Lower leg skin (tissue), 4 donors: ENCODE data around the gene TFE3. TPM values are rescaled to one million over a fixed set of nuclear protein-coding genes. Genes with fewer than 3 reads are reported as not detected.
A peak's percentile ranks its signal among the peaks of the same experiment; 100 is the strongest.

Source experiments
- DNase-seq, 2 donors: peaks; one replicate each; pipeline ENCODE4 v3.0.0-alpha.2; 2019; ENCODE audit warnings: low spot score in 2 of 2
- H3K4me3 ChIP-seq: fragments of 200-600 bp; sonication (generic); 2 replicates; pipeline ENCODE4 v1.5.1; 2017; ENCODE audit warnings: mild to moderate bottlenecking, low read depth; ENCODE audit not compliant: poor library complexity, severe bottlenecking
- POLR2A ChIP-seq, 2 donors: fragments of 450-650 bp; IDR thresholded peaks; one replicate each; pipeline ENCODE4 v1.6.1; 2016 to 2017; ENCODE audit warnings: antibody characterized with exemption in 2 of 2, mild to moderate bottlenecking in 1 of 2, moderate library complexity in 1 of 2
- WGBS, 2 donors: methylation state at CpG; one replicate each; pipeline ENCODE4 v1.1.5; 2018; 5-methylcytosine and 5-hydroxymethylcytosine counted together
- intact Hi-C: fragments of 100-400 bp; cut with DNase I; formaldehyde crosslinking; loops from one replicate; pipeline ENCODE4 v1.15.0; 2023; ENCODE audit warnings: low total_unique reads
- total RNA-seq, 4 donors: library from RNA; depleted of rRNA; stranded (reverse); fragments of >200 nt; gene quantifications; one replicate each; pipeline ENCODE4 v1.1.0, GENCODE V29; 2016
- TF ChIP-seq, protein P1 (sequence below), 3 donors: fragments of 450-650 bp; IDR thresholded peaks; one replicate each; pipeline ENCODE4 v1.5.1; 2016; ENCODE audit warnings: antibody characterized with exemption in 3 of 3, mild to moderate bottlenecking in 3 of 3, moderate library complexity in 2 of 3

TFE3 gene
- total RNA-seq, 4 donors from 2014 or later, result 37.1 to 55.9 (median 53.6) TPM

DNA sequence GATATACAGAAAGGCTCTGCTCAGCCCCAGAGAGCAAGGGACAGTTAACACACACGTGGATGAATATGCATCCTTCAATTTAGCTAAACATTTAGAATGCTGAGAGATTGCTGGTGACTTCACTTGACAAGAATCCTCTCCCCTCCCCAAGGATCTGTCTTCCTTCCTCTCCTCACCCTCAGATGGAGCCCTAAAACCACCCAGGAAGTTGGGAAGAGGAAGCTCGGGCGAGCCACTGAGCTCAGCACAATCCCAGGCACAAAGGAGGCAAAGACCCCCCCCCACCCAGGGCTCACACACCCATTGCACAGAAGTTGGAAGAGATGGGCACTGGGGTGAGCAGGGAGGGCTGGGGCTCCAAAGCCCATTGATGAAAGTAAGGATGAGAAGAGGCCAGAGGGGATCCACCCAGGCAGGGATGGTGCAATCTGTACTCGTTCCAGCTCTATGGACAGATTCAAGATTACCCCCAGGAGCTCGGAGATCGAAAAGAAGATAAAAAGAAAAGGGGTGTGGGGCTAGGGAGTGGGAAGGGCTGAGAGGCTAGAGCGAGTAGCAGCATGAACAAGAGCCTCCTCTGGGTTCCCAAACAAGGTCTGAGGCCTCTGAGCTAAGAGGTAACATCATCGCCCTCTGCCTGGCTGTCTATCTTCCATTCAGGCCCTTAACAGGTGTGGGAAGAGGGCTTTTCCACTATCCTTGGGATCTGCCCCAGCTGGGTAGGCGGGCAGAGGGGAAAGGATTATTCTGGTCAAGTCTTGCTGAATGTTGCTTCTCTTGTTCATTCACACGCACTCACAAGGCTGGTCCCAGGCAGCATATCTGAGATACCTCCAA, 1.2 kb downstream of the TFE3 start:
- TF ChIP-seq, protein P1, sequence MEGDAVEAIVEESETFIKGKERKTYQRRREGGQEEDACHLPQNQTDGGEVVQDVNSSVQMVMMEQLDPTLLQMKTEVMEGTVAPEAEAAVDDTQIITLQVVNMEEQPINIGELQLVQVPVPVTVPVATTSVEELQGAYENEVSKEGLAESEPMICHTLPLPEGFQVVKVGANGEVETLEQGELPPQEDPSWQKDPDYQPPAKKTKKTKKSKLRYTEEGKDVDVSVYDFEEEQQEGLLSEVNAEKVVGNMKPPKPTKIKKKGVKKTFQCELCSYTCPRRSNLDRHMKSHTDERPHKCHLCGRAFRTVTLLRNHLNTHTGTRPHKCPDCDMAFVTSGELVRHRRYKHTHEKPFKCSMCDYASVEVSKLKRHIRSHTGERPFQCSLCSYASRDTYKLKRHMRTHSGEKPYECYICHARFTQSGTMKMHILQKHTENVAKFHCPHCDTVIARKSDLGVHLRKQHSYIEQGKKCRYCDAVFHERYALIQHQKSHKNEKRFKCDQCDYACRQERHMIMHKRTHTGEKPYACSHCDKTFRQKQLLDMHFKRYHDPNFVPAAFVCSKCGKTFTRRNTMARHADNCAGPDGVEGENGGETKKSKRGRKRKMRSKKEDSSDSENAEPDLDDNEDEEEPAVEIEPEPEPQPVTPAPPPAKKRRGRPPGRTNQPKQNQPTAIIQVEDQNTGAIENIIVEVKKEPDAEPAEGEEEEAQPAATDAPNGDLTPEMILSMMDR (IDR thresholded peaks at IDR 0.05), result no peak
- no peak for TF ChIP-seq POLR2A (IDR thresholded peaks at IDR 0.05)
- 4 to 26% methylated on average over 9 to 10 of the region's 10 CpGs for WGBS, 2 donors
- peak overlapping the region; percentile 64 for H3K4me3 ChIP-seq
- intact Hi-C loops, result no loop called here
- DNase-seq, result no peak

DNA sequence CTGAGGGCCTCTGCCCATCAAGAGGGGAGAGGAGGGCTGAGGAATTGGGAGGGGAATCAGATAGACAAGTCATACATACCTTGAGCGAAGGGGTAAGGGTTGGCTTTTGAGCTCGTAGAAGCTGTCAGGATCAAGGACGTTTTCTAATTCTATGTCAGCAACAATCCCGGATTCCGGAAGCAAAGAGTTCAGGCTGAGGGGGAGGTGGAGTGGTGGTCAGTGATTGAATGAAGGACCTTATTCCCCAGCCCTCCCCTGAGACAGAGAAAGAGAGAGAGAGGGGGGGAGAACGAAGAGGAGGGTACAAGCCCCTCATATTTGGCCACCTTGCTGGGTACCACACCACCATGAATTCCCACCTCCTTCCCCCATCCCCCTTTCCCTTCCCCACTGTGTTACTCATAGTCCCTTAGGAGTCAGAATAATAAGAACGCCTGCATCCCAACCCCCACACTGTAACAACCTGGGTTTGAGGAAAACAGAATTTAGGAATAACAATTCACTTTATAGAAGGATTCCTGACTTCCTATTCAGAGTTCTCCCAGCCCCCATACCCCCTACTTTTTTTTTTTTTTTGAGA, 2.7 kb downstream of the TFE3 start:
- intact Hi-C loops, result no loop called here
- no peak overlapping the region for H3K4me3 ChIP-seq
- DNase-seq, result no peak
- WGBS, 2 donors, result 16 to 53% methylated on average over 7 of the region's 7 CpGs
- no peak for TF ChIP-seq POLR2A (IDR thresholded peaks at IDR 0.05)
- TF ChIP-seq, protein P1 (IDR thresholded peaks at IDR 0.05), result no peak

DNA sequence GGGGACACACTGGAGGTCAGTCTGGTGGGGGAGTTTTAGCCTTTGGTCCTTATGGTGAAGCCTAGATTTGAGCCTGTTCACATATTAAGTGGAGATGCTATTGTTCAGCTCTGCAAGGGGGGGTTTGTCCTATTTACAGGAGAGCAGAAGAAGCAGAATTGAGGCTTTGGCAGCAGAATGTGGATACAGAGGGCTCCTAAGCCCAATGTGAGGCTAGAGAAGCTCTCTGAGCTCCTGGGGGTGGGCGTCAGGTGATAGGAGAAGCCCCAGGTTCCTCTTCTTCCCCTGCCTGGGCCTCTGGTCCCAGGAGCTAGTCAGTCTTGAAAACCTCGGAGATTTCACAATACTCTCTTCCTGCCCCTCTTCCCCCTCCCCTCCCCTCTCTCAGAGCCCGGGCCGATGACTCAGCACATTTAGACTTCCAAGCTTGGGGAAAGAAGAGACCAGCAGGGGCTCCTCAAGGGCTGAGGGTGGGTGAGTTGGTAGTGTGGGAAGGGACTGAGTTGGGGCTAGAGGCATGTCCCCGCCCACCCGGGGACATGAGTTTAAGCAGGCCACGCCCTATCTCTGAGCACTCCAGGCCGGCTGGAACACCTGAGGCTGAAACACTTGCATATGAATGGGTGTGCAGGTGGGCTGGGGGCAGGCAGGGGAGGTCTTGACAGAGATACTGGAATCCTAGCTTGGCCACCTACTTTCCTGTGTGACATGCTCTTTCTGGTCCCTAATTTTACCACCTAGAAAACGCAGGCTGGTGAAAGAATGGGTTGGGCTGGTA, 3.4 kb downstream of the TFE3 start:
- 4 to 44% methylated on average over 9 of the region's 9 CpGs for WGBS, 2 donors
- no peak for TF ChIP-seq POLR2A (IDR thresholded peaks at IDR 0.05)
- TF ChIP-seq, protein P1 (IDR thresholded peaks at IDR 0.05), result no peak
- DNase-seq, result peak; percentile 55 to 92
- intact Hi-C loops, result no loop called here
- H3K4me3 ChIP-seq, result no peak overlapping the region

DNA sequence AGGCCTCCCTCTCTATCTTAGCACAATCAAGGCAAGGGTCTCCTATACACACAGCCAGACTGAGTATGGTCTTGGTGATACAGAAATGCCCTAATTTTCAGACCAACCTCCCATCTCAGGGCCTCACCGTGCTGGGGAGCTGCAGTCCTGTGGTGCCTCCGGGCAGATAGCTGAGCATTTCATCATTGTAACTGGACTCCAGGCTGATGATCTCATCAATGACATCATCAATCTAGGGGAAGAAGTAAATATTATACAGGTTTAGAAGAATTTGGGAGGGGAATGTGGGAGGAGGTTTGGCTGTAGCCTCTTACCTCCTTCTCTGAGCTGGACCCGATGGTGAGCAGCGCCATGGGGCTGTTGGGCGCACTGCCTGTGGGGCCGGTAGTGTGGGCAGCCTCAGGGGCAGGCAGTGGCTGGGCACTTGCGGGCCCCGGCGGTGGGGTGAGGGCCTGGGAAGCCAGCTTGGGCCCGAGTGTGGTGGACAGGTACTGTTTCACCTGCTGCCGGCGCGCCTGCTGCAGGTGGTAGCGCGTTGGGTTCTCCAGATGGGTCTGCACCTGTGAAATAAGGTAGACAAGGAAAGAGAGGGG, 5.2 kb downstream of the TFE3 start:
- intact Hi-C loops, result no loop called here
- H3K4me3 ChIP-seq, result no peak overlapping the region
- TF ChIP-seq, protein P1 (IDR thresholded peaks at IDR 0.05), result no peak
- TF ChIP-seq POLR2A (IDR thresholded peaks at IDR 0.05), result no peak
- no peak for DNase-seq
- 91% methylated on average over 8 to 15 of the region's 15 CpGs for WGBS, 2 donors

DNA sequence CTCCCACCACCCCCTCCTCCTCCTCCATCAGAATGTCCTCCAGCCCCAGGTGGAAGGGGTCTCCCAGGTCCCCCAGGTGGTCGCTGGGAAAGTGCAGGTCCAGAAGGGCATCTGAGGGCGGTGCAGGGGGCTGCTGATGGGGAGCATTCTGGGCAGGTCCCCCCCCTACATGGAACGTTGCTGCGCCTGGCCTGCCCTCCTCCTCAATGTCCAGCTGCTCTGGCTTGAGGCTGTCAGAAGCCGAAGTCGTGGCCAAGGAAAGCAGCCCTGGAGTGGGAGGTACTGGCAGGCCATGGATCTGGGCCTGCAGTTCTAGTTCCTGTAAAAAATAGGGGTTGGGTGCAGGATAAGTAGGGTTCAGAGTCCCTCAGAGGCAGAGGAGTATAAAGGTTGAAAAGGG, 12.9 kb downstream of the TFE3 start:
- WGBS, 2 donors, result 69 to 77% methylated on average over 4 to 6 of the region's 6 CpGs
- TF ChIP-seq POLR2A (IDR thresholded peaks at IDR 0.05), result no peak
- TF ChIP-seq, protein P1 (IDR thresholded peaks at IDR 0.05), result no peak
- intact Hi-C loops, result no loop called here
- no peak for DNase-seq
- H3K4me3 ChIP-seq, result no peak overlapping the region
